ENCODE measurements around the gene LCN15. TPM values are rescaled to one million over a fixed set of nuclear protein-coding genes. Genes with fewer than 3 reads are reported as not detected.

LCN15 gene
- total and polyA plus RNA-seq, 2 of the 13 experiments (the other 11 are each of a cell fraction or from before 2014, with no cell fraction given), result 1.3 to 53.7 TPM

DNA sequence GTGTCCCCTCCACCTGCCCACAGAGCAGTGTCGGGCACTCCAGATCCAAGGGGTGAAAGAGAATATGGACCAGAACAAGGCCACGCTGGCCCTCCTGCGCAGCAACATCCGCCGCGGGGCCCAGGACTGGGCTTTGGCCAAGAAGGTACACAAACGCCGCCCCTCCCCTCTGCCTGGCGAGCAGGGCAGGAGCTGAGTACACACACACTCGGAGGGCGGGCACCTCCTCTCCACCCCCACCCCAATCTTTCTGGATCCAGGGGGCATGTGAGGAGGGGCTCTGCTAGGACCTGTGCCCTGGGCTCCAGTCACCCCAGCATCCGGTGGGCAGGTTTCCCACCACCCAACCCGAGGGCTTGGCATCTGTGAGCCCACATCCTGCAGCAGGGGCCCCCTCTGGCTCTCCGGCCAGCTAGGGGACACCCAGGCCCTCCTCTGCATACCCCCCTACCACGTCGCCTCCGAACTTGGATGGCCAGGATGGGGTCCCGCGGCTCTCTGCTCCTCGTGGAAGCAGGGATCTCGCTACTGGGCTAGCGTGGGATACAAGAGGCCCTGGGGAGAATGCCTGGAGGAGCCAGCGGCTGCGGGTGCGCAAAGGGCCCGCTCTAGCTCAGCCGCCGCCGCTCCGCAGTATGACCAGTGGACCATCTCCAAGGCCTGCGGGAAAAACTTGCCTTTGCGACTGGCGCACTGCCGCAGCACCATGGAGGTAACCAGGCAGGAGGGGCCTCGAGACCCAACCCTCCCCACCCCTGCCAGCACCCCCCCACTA lies 34.9 kb upstream of the LCN15 start (continued):
- TF ChIP-seq PLSCR1 (CRISPR knock-in tag; IDR thresholded peaks at IDR 0.05; ENCODE audit: borderline replicate concordance) (no peak), TEAD2 (CRISPR knock-in tag; IDR thresholded peaks at IDR 0.05) (no peak), ETV6 (CRISPR knock-in tag; conservative IDR thresholded peaks at IDR 0.05) (no peak), NFRKB (IDR thresholded peaks at IDR 0.05) (no peak), KLF11 (CRISPR knock-in tag; IDR thresholded peaks at IDR 0.05) (no peak; the same call in 1 of the 2 replicates), GABPA (IDR thresholded peaks at IDR 0.05; ENCODE audit: low read depth, low read length) (no peak), GABPA (CRISPR knock-in tag; IDR thresholded peaks at IDR 0.05; ENCODE audit: low read depth) (no peak), ZNF225 (CRISPR knock-in tag; IDR thresholded peaks at IDR 0.05) (no peak), MAFK (conservative IDR thresholded peaks at IDR 0.05 in 1 of 2, IDR thresholded peaks at IDR 0.05 in 1 of 2; ENCODE audit: low read length in 2 of 2) (no peak)
- TF ChIP-seq, protein P1, sequence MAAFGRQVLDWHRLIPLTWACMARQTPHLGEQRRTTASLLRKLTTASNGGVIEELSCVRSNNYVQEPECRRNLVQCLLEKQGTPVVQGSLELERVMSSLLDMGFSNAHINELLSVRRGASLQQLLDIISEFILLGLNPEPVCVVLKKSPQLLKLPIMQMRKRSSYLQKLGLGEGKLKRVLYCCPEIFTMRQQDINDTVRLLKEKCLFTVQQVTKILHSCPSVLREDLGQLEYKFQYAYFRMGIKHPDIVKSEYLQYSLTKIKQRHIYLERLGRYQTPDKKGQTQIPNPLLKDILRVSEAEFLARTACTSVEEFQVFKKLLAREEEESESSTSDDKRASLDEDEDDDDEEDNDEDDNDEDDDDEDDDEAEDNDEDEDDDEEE (CRISPR knock-in tag; IDR thresholded peaks at IDR 0.05), result no peak
- TF ChIP-seq, protein P2, sequence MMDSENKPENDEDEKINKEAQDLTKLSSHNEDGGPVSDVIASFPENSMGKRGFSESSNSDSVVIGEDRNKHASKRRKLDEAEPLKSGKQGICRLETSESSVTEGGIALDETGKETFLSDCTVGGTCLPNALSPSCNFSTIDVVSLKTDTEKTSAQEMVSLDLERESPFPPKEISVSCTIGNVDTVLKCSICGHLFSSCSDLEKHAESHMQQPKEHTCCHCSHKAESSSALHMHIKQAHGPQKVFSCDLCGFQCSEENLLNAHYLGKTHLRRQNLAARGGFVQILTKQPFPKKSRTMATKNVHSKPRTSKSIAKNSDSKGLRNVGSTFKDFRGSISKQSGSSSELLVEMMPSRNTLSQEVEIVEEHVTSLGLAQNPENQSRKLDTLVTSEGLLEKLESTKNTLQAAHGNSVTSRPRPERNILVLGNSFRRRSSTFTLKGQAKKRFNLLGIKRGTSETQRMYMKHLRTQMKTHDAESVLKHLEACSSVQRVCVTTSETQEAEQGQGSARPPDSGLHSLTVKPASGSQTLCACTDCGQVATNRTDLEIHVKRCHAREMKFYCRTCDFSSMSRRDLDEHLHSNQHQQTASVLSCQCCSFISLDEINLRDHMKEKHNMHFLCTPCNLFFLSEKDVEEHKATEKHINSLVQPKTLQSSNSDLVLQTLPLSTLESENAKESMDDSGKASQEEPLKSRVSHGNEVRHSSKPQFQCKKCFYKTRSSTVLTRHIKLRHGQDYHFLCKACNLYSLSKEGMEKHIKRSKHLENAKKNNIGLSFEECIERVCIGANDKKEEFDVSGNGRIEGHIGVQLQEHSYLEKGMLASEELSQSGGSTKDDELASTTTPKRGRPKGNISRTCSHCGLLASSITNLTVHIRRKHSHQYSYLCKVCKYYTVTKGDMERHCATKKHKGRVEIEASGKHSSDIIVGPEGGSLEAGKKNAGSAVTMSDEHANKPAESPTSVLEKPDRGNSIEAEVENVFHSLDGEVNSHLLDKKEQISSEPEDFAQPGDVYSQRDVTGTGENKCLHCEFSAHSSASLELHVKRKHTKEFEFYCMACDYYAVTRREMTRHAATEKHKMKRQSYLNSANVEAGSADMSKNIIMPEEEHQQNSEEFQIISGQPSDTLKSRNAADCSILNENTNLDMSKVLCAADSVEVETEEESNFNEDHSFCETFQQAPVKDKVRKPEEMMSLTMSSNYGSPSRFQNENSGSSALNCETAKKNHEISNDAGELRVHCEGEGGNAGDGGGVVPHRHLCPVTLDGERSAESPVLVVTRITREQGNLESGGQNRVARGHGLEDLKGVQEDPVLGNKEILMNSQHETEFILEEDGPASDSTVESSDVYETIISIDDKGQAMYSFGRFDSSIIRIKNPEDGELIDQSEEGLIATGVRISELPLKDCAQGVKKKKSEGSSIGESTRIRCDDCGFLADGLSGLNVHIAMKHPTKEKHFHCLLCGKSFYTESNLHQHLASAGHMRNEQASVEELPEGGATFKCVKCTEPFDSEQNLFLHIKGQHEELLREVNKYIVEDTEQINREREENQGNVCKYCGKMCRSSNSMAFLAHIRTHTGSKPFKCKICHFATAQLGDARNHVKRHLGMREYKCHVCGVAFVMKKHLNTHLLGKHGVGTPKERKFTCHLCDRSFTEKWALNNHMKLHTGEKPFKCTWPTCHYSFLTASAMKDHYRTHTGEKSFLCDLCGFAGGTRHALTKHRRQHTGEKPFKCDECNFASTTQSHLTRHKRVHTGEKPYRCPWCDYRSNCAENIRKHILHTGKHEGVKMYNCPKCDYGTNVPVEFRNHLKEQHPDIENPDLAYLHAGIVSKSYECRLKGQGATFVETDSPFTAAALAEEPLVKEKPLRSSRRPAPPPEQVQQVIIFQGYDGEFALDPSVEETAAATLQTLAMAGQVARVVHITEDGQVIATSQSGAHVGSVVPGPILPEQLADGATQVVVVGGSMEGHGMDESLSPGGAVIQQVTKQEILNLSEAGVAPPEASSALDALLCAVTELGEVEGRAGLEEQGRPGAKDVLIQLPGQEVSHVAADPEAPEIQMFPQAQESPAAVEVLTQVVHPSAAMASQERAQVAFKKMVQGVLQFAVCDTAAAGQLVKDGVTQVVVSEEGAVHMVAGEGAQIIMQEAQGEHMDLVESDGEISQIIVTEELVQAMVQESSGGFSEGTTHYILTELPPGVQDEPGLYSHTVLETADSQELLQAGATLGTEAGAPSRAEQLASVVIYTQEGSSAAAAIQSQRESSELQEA (CRISPR knock-in tag; IDR thresholded peaks at IDR 0.05; ENCODE audit: not compliant biosample characterization), result peak; percentile 66
- TF ChIP-seq, protein P3, sequence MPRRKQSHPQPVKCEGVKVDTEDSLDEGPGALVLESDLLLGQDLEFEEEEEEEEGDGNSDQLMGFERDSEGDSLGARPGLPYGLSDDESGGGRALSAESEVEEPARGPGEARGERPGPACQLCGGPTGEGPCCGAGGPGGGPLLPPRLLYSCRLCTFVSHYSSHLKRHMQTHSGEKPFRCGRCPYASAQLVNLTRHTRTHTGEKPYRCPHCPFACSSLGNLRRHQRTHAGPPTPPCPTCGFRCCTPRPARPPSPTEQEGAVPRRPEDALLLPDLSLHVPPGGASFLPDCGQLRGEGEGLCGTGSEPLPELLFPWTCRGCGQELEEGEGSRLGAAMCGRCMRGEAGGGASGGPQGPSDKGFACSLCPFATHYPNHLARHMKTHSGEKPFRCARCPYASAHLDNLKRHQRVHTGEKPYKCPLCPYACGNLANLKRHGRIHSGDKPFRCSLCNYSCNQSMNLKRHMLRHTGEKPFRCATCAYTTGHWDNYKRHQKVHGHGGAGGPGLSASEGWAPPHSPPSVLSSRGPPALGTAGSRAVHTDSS (CRISPR knock-in tag; conservative IDR thresholded peaks at IDR 0.05), result 0 out of 2 replicates have a peak, but pooled peaks have one; percentile 83
- TF ChIP-seq, protein P4, sequence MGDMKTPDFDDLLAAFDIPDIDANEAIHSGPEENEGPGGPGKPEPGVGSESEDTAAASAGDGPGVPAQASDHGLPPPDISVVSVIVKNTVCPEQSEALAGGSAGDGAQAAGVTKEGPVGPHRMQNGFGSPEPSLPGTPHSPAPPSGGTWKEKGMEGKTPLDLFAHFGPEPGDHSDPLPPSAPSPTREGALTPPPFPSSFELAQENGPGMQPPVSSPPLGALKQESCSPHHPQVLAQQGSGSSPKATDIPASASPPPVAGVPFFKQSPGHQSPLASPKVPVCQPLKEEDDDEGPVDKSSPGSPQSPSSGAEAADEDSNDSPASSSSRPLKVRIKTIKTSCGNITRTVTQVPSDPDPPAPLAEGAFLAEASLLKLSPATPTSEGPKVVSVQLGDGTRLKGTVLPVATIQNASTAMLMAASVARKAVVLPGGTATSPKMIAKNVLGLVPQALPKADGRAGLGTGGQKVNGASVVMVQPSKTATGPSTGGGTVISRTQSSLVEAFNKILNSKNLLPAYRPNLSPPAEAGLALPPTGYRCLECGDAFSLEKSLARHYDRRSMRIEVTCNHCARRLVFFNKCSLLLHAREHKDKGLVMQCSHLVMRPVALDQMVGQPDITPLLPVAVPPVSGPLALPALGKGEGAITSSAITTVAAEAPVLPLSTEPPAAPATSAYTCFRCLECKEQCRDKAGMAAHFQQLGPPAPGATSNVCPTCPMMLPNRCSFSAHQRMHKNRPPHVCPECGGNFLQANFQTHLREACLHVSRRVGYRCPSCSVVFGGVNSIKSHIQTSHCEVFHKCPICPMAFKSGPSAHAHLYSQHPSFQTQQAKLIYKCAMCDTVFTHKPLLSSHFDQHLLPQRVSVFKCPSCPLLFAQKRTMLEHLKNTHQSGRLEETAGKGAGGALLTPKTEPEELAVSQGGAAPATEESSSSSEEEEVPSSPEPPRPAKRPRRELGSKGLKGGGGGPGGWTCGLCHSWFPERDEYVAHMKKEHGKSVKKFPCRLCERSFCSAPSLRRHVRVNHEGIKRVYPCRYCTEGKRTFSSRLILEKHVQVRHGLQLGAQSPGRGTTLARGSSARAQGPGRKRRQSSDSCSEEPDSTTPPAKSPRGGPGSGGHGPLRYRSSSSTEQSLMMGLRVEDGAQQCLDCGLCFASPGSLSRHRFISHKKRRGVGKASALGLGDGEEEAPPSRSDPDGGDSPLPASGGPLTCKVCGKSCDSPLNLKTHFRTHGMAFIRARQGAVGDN (CRISPR knock-in tag; IDR thresholded peaks at IDR 0.05), result peak; percentile 96
